Measurements from ENCODE around the gene NXNL1.
"Not testable (repeated sequence)": the region's sequence is repeated elsewhere in the genome, so short reads cannot be mapped to it uniquely, and the experiment has no call there.

Gene NXNL1

GRCh38 chr19:17483605-17484002 lies 22.9 kb upstream of the NXNL1 start:
- FAIRE-seq: no peak
- TF ChIP-seq POLR2AphosphoS5 (IDR thresholded peaks at IDR 0.05; ENCODE audit: low read depth, low read length) (no peak), TAF1 (IDR thresholded peaks at IDR 0.05; ENCODE audit: borderline replicate concordance, low read depth, low read length) (no peak), POLR2A (IDR thresholded peaks at IDR 0.05; ENCODE audit: low read depth, low read length) (no peak)
- DNase-seq (ENCODE audit: insufficient read length): no peak

DNA sequence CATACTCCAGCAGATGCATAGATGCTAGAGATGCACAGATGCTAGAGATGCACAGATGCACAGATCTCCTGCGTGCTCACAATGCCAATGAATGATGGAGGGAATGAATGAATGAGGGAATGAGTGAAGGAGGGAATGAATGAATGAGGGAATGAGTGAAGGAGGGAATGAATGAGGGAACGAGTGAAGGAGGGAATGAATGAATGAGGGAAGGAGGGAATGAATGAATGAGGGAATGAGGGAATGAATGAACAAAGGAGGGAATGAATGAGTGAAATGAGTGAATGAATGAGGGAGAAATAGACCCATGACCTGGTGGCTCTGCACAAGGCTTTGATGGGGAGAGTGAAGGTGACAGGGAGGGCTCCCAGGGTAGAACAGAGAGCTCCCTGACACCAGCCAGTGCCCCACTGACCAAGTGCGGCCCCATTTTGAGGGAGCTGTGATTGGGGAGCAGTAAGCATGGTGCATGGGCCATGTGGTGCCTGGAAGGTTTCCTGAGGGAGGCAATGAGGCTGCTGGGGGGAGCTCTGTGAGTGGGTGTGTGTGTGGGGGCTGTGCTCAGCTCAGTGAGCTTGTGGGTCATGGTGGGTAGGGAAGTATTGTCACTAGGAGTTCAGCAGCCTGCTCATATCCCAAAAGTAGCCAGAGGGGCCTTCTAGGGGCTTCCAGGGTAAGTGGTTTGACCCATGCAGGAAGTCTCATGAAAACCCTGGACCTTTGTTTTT lies 22.3 kb upstream of the NXNL1 start:
- no peak for TF ChIP-seq TAF1 (IDR thresholded peaks at IDR 0.05; ENCODE audit: borderline replicate concordance, low read depth, low read length)
- no peak for TF ChIP-seq POLR2AphosphoS5 (IDR thresholded peaks at IDR 0.05; ENCODE audit: low read depth, low read length)
- FAIRE-seq (no peak), DNase-seq (ENCODE audit: insufficient read length) (no peak)

GRCh38 chr19:17481986-17482385 lies 21.3 kb upstream of the NXNL1 start:
- FAIRE-seq: no peak
- TF ChIP-seq POLR2A (IDR thresholded peaks at IDR 0.05; ENCODE audit: low read depth, low read length) (no peak), TAF1 (IDR thresholded peaks at IDR 0.05; ENCODE audit: borderline replicate concordance, low read depth, low read length) (no peak), POLR2AphosphoS5 (IDR thresholded peaks at IDR 0.05; ENCODE audit: low read depth, low read length) (no peak)
- no peak for DNase-seq (ENCODE audit: insufficient read length)

- DNase-seq (ENCODE audit: insufficient read length) (no peak), FAIRE-seq (no peak)
- TF ChIP-seq POLR2AphosphoS5 (IDR thresholded peaks at IDR 0.05; ENCODE audit: low read depth, low read length) (no peak), TAF1 (IDR thresholded peaks at IDR 0.05; ENCODE audit: borderline replicate concordance, low read depth, low read length) (no peak)
These were observed 18.6 kb upstream of the NXNL1 start for GRCh38 chr19:17479325-17479791.

GRCh38 chr19:17475541-17476115 lies 14.9 kb upstream of the NXNL1 start:
- DNase-seq (ENCODE audit: insufficient read length): no peak
- FAIRE-seq: no peak
- TF ChIP-seq POLR2A (IDR thresholded peaks at IDR 0.05; ENCODE audit: low read depth, low read length) (no peak), TAF1 (IDR thresholded peaks at IDR 0.05; ENCODE audit: borderline replicate concordance, low read depth, low read length) (no peak), POLR2AphosphoS5 (IDR thresholded peaks at IDR 0.05; ENCODE audit: low read depth, low read length) (no peak)

GRCh38 chr19:17475011-17475540 lies 14.3 kb upstream of the NXNL1 start:
- not testable (repeated sequence) for DNase-seq (ENCODE audit: insufficient read length); FAIRE-seq

GRCh38 chr19:17473041-17473440 lies 12.3 kb upstream of the NXNL1 start:
- FAIRE-seq: no peak
- no peak for DNase-seq (ENCODE audit: insufficient read length)
- no peak for TF ChIP-seq POLR2AphosphoS5 (IDR thresholded peaks at IDR 0.05; ENCODE audit: low read depth, low read length)
- no peak for TF ChIP-seq POLR2A (IDR thresholded peaks at IDR 0.05; ENCODE audit: low read depth, low read length)
- no peak for TF ChIP-seq TAF1 (IDR thresholded peaks at IDR 0.05; ENCODE audit: borderline replicate concordance, low read depth, low read length)

GRCh38 chr19:17471410-17472125 lies 10.8 kb upstream of the NXNL1 start:
- no peak for TF ChIP-seq POLR2AphosphoS5 (IDR thresholded peaks at IDR 0.05; ENCODE audit: low read depth, low read length)
- TF ChIP-seq TAF1 (IDR thresholded peaks at IDR 0.05; ENCODE audit: borderline replicate concordance, low read depth, low read length): no peak
- no peak for FAIRE-seq
- DNase-seq (ENCODE audit: insufficient read length): no peak

GRCh38 chr19:17470068-17470841 lies 9.5 kb upstream of the NXNL1 start, which contains the start of gene SLC27A1:
Gene SLC27A1, plus strand, starts transcription at chr19:17470524. Its CDS starts 17 bp downstream, at chr19:17470541.
- DNase-seq (ENCODE audit: insufficient read length) (peak; percentile 85), FAIRE-seq (peak; percentile 92)
- TF ChIP-seq POLR2A (IDR thresholded peaks at IDR 0.05; ENCODE audit: low read depth, low read length) (no peak; the same call in 1 of the 2 replicates), TAF1 (IDR thresholded peaks at IDR 0.05; ENCODE audit: borderline replicate concordance, low read depth, low read length) (no peak)

DNA sequence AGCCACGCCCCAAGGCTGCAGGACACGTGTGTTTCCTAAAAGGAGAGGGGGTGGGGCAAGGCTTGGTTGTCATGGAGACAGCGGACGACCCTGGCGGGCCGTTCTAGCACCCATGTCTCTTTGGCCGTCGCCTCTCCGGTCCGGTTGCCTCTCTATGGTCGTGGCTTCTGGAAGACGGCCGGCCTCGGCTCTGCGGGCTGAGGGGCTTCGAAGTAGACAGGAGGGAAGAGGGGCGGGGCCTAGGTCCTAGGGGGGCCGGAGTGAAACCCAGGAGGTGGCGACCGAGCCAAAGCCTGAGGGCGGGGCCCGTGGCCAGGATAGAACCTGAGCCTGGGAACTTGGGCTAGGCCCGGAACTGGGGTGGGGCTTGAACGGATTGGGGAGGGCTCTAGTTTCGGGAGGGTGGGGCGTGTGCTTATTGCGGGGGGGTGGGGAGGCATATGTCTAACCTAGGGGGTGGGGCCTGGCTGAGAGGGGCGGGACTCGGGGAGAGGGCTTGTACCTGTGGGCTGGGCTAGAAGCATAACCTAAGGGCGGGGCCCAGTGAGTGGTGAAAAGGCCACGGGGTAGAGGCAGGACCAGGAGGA lies 8.8 kb upstream of the NXNL1 start:
- peak; percentile 67 for DNase-seq (ENCODE audit: insufficient read length)
- TF ChIP-seq TAF1 (IDR thresholded peaks at IDR 0.05; ENCODE audit: borderline replicate concordance, low read depth, low read length) (no peak), POLR2AphosphoS5 (IDR thresholded peaks at IDR 0.05; ENCODE audit: low read depth, low read length) (no peak), POLR2A (IDR thresholded peaks at IDR 0.05; ENCODE audit: low read depth, low read length) (no peak)
- no peak for FAIRE-seq

DNA sequence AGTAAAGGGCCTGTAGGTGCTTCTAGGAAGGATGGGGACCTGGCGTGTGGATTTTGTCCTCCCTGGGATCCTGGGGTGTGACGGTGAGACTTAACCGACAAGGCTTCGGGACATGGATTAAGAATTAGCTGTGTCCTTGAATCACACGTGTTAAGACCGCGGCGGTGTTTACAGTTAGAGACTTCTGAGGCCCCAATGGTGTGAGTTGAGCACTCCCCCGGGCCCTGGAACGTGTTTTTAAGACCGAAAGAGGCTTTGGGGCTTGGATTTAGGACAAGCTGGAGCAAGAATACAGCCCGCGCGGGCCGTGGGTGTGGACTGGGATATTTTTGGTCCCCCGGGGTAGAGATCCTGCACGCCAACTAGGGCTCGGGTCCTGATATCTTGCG lies 8.4 kb upstream of the NXNL1 start:
- FAIRE-seq (no peak), DNase-seq (ENCODE audit: insufficient read length) (no peak)
- TF ChIP-seq TAF1 (IDR thresholded peaks at IDR 0.05; ENCODE audit: borderline replicate concordance, low read depth, low read length) (no peak), POLR2AphosphoS5 (IDR thresholded peaks at IDR 0.05; ENCODE audit: low read depth, low read length) (no peak), POLR2A (IDR thresholded peaks at IDR 0.05; ENCODE audit: low read depth, low read length) (no peak)

Measured in GM12892 (cell line).